ENCODE results near the gene TRIO.

Gene TRIO

DNA sequence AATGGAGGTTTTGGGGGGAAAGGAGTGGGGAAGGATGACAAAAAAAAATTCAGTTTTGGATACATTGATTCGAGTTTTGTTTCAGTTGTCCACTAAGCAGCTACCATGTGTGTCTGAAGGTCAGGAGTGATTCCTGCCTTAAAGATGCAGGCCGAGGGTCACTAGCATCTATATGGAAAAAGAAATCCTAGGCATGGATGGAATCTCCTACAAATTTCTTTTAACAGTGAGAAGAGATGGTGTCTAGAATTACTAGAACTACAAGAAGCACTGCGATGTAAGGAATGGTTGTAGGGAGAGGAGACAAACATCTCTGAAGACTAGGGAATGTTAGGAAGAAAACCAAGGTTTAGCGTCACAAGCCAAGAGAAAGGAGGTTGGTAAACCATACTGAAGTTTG, 19.6 kb upstream of the TRIO start:
- DNase-seq (ENCODE audit: low spot score): no peak

DNA sequence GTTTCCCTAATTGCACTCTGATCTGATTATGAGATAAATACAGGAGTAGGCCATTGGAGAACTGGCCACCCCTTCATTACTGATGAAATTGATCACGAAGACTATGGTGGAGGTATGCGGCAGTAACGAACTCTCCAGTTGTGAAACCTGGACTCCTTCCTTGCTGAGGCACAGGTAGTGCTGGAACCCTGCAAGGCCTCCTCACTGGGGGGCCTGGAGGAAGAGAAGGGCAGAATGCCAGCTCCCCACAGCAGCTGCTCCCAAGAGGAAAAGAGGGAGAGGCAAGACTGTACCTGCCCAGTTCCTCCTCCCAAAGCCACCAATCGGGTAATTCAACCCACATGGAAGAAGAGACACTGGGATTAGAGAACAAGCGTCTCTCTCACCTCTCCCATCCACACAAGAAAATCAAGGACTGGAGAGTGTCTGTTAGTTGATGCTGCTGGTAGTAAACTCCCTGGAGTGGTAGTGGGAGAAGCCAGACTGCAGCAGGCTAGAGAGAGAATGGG, 19.1 kb upstream of the TRIO start:
- no peak for DNase-seq (ENCODE audit: low spot score)

DNA sequence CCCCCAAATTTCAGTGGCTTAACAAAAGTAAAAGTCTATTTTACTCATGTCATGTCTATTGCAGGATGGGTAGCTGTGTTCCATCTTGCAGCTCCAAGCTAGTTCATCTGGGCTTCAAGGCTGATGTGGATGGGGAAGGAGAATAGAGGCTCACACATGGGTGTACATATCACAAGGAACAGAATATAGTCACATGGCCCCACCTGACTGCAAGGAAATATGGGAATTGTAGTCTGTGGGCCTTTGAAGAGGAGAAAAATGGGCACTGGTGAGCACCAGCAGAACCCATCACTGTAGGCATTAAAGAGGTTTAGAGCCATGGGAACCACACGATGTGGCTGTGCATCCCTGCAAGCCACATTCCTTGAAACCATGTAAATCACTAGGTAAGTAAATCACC, 17.9 kb upstream of the TRIO start:
- no peak for DNase-seq (ENCODE audit: low spot score)

DNA sequence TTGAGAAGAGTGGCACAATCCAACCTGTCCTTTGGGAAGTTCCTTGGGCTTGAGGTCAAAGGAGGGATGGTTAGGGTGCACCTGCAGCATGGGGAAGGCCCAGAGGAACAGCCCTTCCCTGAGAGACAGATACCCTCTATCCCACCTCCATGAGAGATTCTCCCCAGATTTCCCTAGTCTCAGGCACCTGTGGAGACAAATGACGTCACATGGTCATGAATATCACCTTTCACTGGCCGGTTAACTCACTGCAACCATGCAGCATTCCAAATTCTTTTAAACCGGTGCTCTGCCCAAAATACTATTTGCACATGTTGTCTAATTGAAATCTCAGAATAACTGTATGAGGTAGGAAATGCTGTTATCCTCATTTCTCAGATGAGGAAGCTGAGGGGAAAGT, 15.6 kb upstream of the TRIO start:
- no peak for DNase-seq (ENCODE audit: low spot score)

DNA sequence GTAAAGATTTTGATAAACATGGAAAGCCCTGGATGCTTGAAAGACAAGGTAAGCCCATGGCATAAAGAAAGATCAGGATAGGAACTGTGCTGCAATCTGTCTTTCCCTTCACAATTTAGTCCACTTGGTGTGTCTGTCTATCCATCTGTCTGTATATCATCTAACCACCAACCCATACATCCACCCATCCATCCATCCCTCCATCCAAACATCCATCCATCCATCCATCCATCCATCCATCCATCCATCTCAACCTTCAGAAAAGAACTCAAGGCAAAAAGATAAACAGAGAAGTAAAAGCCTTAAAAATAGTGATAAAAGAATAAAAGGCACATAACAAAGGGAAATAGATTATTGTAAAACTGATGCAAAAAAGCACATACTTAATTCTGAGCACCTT, 15.1 kb upstream of the TRIO start:
- no peak for DNase-seq (ENCODE audit: low spot score)

DNA sequence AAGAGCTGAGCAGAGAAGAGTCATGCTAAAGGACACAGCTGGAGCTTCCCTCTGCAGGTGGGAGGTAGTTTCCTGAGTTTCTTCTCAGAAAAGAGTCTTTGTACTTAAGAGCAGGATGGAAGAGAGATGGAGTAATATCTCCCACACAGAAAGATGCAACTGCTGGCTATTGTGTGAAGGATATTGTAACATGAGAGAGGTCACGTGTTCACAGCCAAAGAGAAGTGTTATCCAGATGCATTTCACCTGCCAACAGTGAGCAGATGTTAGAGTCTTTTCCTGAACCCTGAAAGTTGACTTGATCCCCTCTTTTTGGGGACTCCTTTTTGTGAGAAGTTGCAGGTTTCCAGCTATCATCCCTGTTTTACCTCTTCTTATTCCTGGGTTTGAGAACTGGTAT, 14.0 kb upstream of the TRIO start:
- DNase-seq (ENCODE audit: low spot score): no peak

DNA sequence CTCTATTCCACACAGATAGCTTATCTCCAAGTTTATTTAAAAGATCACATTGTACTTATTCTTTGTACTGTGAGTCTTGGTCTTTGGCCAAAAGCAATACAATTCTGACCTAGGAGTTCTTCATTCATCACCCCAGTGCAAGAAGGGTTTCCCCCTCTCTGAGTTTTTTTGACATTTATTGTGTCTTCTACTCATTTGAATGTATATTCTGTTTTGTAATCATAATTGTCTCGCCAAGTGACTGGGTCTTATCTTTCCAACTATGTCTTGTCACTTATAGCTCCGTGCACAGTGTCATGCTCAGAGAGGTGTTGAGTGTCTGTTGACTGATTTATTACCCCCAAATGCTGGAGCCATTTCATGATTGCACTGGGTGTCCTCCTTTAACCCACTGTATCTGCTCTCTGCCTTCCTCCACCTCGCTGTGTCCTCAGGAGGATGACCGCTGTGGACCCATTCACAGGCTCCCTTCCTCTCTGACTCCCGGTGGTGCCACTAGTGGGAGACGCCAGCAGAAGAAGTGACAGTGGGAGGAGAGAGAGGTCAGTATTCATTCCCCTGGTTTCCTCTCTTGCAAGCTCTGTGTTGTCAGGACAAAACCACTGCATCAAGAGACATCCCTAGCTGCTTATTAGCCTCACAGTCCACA, 11.2 kb upstream of the TRIO start:
- no peak for DNase-seq (ENCODE audit: low spot score)

DNA sequence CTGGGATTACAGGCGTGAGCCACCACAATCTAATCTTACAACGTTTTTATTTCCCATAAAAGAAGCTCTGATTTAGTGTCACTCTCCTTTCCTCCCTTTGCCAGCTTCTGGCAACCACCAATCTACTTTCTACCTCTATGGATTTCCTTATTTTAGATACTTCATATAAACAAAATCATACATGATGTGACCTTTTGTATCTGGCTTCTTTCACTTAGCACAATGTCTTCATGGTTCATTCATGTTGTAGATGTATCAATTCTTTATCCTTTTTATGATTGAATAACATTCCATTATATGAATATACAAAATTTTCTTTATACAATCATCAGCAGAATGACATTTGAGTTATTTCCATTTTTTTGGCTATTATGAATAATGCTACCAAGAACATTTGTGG, 9.7 kb upstream of the TRIO start:
- no peak for DNase-seq (ENCODE audit: low spot score)

DNA sequence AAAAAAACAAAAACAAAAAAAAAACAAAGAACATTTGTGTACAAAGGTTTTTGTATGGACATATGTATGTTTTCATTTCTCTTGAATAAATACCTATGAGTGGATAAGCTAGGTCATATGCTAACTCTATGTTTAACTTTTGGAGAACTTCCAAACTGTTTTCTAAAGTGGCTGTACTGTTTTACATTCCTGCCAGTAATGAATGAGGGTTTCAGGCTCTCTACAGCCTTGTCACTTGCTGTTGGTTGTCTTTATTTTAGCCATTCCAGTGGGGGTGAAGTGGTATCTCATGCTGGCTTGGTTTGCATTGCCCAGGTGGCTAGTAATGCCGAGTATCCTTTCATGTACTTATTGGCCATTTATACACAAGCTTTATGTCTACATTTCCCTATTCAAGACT, 9.1 kb upstream of the TRIO start:
- DNase-seq (ENCODE audit: low spot score): no peak

DNA sequence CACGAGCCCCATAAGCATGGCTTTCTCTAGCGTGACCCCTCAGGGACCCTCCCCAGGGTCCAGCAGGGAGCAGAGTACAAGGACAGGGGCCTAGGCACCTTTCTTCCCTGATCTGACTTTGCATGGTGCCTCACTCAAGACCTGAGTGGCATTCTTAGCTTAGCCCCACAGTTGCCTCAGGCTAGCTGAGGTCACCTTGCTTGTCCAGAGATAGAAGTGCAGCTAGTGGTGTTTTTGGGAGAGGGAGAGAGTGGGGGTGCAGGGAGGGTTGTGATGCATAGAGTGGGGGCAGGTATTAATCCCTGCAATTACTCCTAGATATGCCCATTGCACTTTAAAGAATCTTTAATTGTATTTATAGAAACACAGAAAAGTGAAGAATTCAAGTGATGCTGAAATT, 8.4 kb upstream of the TRIO start:
- DNase-seq (ENCODE audit: low spot score): no peak

DNA sequence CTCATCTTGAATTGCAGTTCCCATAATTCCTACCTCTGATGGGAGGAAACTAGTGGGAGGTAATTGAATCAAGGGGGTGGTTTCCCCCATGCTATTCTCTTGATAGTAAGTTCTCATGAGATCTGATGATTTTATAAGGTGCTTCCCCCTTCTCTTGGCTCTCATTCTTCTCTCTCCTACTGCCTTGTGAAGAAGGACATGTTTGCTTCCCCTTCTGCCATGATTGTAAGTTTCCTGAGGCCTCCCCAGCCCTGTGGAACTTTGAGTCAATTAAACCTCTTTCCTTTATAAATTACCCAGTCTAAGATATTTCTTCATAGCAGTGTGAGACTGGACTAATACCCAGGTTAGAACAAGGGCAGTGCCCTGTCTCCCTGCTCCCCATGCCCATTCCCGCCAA, 7.5 kb upstream of the TRIO start:
- no peak for DNase-seq (ENCODE audit: low spot score)

DNA sequence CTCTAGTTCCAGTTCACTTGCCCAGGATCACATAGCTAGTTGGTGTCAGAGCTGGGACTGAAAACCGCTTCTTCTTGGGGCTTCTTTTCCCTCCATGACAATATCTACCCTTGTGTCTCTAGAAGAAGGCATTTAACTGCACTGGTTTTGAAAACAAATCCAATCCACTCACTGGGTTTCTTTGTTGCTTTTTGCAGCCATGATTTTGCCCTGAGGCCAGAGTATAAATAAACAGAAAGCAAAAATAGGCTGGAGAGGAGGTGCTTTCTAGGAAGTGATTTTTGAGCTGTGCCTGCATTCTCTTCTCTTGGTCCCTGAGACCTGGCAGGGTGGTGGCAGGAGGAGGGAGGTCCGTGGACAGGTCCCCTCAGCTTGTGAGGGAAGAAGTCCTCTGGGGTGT, 6.9 kb upstream of the TRIO start:
- no peak for DNase-seq (ENCODE audit: low spot score)

DNA sequence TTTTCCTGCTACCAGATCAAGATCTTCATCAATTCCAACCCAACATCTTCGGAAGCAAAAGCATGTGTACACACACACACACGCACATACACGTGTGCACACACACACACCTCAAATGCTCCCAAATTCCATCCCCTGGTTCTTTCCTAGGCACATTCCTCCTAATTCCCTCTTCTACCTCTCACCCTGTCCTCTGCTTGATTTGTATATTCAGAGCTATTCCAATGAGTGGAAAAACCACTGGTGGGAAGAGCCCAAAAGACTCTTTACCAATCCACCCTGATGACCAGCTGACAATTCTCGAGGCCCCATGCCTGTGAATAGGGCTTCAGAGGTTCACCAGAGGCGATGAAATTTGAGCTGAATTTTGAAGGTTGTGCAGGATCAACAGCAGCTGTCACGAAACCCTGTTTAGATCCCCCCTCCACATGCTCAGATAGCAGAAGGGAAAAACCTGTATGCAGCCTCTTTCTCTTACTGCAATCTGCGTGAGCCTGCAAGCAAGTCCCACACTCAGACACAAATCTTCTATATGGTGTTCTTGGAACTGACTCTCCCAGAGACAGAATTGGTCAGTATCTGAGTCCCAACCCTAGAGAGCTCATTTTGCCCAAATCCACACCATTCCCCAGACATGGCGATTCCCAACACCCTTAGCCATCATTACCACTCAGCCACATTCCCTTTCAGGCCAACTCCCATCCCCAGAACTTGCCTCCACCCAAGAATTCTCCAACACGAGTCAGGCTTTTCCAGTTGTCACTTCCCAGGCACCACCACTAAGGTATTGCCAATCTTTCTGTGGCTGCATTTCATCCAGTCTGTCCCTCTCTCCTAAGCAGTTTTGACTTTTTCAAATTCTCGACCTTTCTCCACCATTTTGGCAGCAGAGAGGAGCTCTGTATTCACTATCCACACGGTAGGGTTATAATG, 4.3 kb upstream of the TRIO start:
- DNase-seq (ENCODE audit: low spot score): no peak

DNA sequence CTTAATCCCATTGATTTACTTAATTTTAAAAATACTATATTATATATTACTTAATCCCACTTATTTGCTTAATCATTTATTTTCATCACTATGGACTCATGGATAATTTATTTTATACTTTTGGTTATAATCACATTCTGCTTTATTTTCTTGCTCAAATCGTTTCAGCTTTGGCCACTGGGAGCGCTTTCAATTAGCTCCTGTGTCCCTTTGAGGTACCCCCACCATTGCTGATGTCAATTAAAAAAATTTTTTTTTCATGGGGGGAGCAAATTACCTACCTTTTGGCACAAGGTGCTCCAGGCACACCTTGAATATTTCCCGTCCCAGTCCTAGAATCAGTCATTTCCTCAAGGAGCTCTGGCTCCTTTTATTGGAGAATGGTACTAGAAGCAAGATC, 1.4 kb upstream of the TRIO start:
- no peak for DNase-seq (ENCODE audit: low spot score)

DNA sequence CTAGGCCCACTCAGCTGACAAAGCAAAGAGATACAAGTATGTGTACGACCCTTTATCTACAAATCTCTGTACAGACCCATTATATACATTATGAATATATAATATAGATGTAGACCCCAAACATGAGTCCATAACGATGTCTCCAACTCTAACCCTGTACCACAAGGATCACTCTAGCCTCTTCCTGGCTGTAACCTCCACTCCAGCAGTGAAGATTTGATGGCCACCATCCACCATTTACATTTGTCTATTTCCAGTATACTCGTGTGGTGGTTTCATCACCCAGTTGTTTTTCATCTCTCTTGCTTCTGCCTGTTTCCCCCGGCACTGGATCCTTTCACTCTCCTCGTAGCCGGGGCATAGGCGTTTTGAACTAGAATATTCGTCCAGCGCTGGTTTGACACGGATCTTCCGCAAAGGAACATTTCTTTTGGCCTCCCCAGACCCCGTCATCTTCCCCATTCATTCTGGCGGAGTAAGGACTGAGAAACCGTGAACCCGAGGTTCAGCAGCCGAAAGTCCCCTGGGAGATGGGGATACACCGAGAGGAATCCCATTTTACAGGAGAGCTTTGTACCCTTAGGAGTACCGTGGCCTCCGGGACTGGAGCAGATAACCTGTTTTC, 828 bp upstream of the TRIO start:
- no peak for DNase-seq (ENCODE audit: low spot score)

DNA sequence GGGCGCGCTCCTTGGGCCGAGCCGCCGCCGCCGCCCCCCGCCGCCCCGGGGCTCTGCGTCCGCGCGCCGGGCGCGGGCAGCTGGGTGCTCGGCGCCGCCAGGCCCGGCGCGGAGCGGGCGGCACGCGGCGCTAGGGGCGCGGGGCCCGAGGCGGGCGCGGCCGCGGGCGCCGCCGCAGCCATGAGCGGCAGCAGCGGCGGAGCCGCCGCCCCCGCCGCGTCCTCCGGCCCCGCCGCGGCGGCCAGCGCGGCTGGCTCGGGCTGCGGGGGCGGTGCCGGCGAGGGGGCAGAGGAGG, 351 bp downstream of the TRIO start:
- no peak for DNase-seq (ENCODE audit: low spot score)

DNA sequence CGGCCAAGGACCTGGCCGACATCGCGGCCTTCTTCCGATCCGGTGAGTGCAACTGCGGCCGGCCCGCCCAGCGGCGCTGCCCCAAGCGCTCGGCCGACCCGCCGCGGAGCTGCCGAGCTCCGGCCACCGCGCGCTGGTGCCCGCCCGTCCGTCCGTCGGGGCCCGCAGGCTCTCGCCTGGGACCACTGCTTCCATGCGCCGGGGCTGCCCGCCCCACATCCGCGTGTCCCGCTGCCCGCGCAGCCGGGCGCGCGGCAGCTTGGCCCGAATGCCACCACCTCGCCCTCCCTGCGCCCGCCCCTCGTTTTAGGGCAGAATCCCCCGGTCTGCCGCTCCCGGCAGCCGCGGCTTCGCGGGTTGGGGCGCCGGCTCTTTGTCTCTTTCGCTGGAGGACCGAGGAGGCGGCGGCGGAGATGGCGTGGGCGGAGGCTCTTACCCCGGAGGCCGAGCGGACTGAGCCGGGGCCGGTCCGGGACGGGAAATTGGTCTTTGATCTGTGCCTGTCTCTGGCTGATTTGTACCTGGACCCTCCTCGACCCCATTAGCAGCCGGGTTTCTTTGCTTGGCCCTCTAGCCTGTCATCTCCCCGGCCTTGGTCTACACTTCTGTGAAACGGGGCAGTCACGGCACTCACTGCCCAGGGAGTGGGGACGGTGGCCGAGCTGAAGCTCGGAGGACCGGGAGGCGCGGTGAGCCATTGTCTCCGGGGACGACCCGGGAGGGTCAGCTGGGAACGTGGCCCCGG, 871 bp downstream of the TRIO start:
- peak; percentile 76 for DNase-seq (ENCODE audit: low spot score)

DNA sequence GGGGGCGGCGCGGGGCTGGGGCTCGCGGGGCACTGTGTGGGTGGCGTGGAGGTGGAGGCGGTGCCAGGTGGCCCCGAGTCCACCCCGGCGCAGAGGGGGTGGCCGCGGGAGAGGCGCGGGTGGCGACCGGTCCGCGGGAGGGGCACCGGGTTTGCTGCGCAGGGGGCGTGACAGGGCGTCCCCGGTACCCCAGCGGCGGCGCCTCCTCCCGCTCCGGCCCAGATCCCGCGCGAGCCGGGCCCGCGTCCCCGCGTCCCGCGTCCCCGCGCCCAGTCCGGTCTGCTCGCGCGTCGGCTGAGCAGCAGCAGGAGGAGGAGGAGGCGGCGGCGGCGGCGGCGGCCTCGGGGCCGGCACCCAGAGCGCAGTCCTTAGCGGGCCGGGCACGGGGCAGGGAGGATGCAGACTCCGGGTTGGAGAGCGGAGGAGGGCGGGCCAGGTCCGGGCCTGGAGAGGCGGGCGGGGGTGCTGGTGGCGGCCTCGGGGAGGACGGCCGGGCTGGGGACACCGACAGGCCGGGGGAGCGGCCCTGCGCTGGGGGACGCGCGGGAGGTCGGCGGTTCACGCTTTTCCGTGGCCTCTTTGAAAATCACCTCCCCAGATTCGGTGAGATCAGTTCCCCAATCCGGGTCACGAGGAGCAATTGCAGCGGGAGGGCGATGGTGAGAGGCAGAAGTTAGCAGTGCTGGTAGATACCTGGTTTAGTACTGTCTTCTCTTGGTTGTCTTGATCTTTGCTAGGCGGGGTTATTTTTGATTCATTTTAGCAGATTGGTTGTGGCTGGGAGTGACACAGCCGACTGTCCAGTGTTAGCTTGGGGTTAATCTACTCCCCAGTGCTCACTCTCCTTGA, 1.7 kb downstream of the TRIO start:
- no peak for DNase-seq (ENCODE audit: low spot score)

DNA sequence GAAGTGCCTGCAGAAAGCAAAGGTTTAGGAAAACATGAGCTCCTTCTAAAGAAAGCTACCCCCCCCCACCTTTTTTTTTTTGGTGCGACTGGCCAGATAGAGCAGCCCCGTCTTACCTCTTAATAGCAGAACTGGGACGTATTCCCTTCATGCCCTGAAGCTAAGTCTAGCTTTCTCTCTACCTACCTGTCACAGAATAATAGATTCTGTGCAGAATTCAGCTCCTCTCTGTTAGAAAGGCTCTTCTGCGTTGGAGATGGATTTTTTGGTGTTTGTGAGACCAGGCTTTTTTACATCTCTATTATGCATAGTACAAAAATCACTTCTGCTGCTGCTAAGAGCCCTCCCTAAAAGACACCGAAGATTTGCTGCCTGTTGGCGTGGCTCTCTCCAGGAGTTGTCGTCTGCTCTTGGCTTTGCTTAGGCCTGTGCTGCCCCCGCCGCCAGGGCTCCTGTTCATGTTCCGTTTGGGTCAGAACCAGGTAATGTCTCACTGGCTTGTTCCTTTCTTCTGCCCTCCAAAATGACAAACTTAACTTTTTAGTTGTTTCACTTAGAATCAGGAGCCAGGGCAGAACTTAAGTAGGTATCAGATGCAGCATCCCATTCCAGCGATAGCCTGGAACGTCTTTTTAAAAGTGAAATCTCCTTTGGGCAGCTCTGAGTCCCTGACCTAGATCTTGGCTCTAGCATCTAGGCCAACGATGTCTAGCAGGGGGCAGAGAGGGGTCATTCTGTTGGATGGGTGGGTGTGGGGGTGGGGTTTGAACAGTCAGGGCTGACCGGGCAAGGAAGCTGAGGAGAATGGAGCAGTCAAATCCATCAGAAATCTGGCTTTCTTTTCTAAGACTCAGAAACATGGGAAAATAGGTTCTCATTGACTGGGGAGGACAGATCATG, 2.5 kb downstream of the TRIO start:
- no peak for DNase-seq (ENCODE audit: low spot score)

DNA sequence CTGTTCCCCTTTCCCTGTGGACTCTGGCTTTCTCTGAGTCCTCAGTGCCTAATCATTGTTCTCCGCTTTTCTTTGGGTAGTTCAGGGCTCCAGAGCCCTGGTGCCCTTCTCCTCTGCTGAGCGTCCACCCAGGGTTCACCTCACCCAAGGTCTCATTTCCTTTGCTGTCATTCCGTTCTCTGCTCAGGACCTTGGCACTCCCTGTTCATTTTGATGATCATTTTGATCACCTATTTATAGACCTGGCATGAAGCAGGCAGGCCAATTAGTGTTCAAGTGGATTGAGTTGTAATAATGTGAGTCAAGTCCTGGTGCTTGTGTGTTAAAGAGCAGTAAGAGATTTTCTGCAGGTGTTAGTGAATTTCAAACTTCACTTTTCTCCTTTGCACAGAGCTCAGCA, 3.6 kb downstream of the TRIO start:
- no peak for DNase-seq (ENCODE audit: low spot score)

DNA sequence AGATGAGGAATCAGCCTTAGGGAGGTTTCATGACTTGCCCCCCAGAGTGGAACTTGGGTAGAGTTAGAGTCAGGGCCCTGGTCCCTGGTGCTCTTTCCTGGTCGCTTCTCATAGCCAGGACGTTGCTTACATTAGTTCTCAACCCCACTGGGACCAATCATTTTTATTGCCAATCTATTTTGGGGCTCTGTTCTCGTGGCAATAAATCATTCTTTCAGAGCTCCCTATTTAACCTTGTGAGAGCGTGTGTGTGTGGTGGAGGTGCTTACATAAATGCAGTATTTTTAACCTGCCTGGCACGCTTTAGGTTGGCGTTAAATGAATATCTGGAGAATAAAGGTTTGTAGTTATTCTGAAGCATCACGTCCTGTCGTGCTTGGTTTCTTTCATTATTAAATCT, 4.1 kb downstream of the TRIO start:
- DNase-seq (ENCODE audit: low spot score): no peak

Data from ecto neural progenitor cell (in vitro differentiated cells).